Measurements from ENCODE around the gene CRISPLD2. TPM values are rescaled to one million over a fixed set of nuclear protein-coding genes. Genes with fewer than 3 reads are reported as not detected.

CRISPLD2 gene
- total RNA-seq, 1 experiment from 2014 or later, result 6.5 TPM

DNA sequence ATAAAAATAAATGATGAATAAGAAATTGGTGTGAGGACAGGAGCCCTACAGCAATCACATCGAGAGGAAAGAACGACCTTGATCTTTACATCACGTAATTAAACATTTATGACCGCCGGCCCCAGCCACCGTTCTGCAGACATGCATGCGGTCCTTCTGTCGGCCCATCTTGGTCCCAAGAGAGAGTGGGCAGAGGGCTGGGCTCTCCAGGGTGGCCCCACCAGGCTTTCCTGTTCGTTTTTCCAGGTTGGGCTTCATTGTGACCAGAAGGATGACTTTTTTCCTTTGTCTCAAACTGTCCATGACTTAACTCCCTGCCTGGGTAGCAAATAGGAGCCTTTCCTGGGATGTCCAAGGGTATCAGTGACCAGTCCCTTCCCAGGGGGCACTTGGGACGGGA is 3.3 kb upstream of the CRISPLD2 start:
- no peaks in the 10 kb centered on the region for H3K9me3 Mint-ChIP-seq (ENCODE audit: low read depth, unreplicated experiment)
- TF ChIP-seq CTCF (IDR thresholded peaks at IDR 0.05; ENCODE audit: unreplicated experiment), result no peak
- no peak overlapping the region for H3K4me3 Mint-ChIP-seq (ENCODE audit: low read depth, unreplicated experiment)
- CTCF ChIA-PET, result no interaction called here
- peaks cover 33% of the 10 kb centered on the region for H3K4me1 Mint-ChIP-seq (ENCODE audit: low read depth, unreplicated experiment)
- intact Hi-C loops (cut with micrococcal nuclease; ENCODE audit: unreplicated experiment), result no loop called here
- peaks cover 100% of the 10 kb centered on the region for H3K27me3 Mint-ChIP-seq (ENCODE audit: unreplicated experiment)
- no TSS peak for BruUV-seq (replicated peaks)
- peaks cover 17% of the 10 kb centered on the region for H3K36me3 Mint-ChIP-seq (ENCODE audit: insufficient read depth, unreplicated experiment)
- no peak overlapping the region for H3K27ac Mint-ChIP-seq (ENCODE audit: unreplicated experiment)
- DNase-seq, result no peak

DNA sequence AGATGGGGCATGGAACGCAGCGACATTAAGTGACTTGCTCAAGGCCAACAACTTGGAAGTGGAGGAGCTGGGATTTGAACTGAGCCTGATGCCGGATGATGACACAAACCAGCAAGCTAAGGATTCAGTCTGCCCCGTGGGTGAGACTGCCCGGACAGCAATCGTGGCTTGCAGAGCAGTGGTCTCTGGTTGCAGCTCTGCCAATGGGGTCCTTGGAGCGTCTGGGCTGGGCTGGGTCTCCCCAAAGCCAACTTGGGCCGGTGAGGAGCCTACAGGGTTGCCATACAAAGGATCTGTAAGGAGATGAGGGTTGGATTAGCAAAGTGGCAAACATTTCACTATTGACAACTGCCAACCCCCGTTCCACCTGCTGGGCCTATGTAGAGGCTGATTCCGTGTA is 2.6 kb upstream of the CRISPLD2 start:
- Mint-ChIP-seq H3K9me3 (ENCODE audit: low read depth, unreplicated experiment) (no peaks in the 10 kb centered on the region), H3K36me3 (ENCODE audit: insufficient read depth, unreplicated experiment) (peaks cover 17% of the 10 kb centered on the region), H3K4me1 (ENCODE audit: low read depth, unreplicated experiment) (peaks cover 33% of the 10 kb centered on the region), H3K4me3 (ENCODE audit: low read depth, unreplicated experiment) (no peak overlapping the region), H3K27me3 (ENCODE audit: unreplicated experiment) (peaks cover 100% of the 10 kb centered on the region), H3K27ac (ENCODE audit: unreplicated experiment) (no peak overlapping the region)
- intact Hi-C loops (cut with micrococcal nuclease; ENCODE audit: unreplicated experiment), result no loop called here
- no peak for TF ChIP-seq CTCF (IDR thresholded peaks at IDR 0.05; ENCODE audit: unreplicated experiment)
- BruUV-seq (replicated peaks), result no TSS peak
- CTCF ChIA-PET, result no interaction called here
- DNase-seq, result no peak

DNA sequence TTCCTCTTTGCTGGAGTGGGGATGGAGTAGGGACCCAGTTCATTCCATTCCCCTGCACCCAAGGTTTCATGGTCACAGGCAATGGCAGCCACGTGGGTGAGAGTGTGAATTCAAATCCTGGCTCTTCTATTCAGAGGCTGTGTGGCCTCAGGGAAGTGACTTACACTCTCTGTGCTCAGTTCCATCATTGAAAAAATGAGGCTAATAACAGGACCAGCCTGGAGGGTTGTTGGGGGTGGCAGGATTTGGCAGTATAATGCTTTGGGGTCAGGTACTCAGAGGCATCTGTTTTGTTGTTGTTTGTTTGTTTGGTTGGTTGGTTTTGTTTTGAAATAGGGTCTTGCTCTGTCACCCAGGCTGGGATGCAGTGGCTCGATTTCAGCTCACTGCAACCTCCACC is 2.2 kb upstream of the CRISPLD2 start:
- intact Hi-C loops (cut with micrococcal nuclease; ENCODE audit: unreplicated experiment), result no loop called here
- H3K27ac Mint-ChIP-seq (ENCODE audit: unreplicated experiment), result no peak overlapping the region
- BruUV-seq (replicated peaks), result no TSS peak
- H3K9me3 Mint-ChIP-seq (ENCODE audit: low read depth, unreplicated experiment), result no peaks in the 10 kb centered on the region
- no peak for TF ChIP-seq CTCF (IDR thresholded peaks at IDR 0.05; ENCODE audit: unreplicated experiment)
- H3K36me3 Mint-ChIP-seq (ENCODE audit: insufficient read depth, unreplicated experiment), result peaks cover 17% of the 10 kb centered on the region
- DNase-seq, result no peak
- no peak overlapping the region for H3K4me3 Mint-ChIP-seq (ENCODE audit: low read depth, unreplicated experiment)
- H3K4me1 Mint-ChIP-seq (ENCODE audit: low read depth, unreplicated experiment), result peaks cover 32% of the 10 kb centered on the region
- CTCF ChIA-PET, result no interaction called here
- peaks cover 100% of the 10 kb centered on the region for H3K27me3 Mint-ChIP-seq (ENCODE audit: unreplicated experiment)

- Mint-ChIP-seq H3K4me1 (ENCODE audit: low read depth, unreplicated experiment) (peaks cover 27% of the 10 kb centered on the region), H3K27me3 (ENCODE audit: unreplicated experiment) (peaks cover 100% of the 10 kb centered on the region), H3K36me3 (ENCODE audit: insufficient read depth, unreplicated experiment) (peaks cover 17% of the 10 kb centered on the region), H3K4me3 (ENCODE audit: low read depth, unreplicated experiment) (no peak overlapping the region), H3K9me3 (ENCODE audit: low read depth, unreplicated experiment) (no peaks in the 10 kb centered on the region), H3K27ac (ENCODE audit: unreplicated experiment) (no peak overlapping the region)
- BruUV-seq (replicated peaks), result no TSS peak
- intact Hi-C loops (cut with micrococcal nuclease; ENCODE audit: unreplicated experiment), result no loop called here
- TF ChIP-seq CTCF (IDR thresholded peaks at IDR 0.05; ENCODE audit: unreplicated experiment), result no peak
- DNase-seq, result no peak
- CTCF ChIA-PET, result no interaction called here
Measured at GRCh38 chr16:84818133-84818532, 1.7 kb upstream of the CRISPLD2 start.

Measured in Calu3 (cell line).